Ishikawa (cell line): Measurements from ENCODE around the gene SF3A1.

Experiments used
- CEBPB ChIP-seq: IDR thresholded peaks from 2 replicates; pipeline ENCODE4 v1.6.1; 2012
- EP300 ChIP-seq: IDR thresholded peaks from 2 replicates; pipeline ENCODE4 v1.6.1; 2012; ENCODE audit warnings: borderline replicate concordance
- RAD21 ChIP-seq: IDR thresholded peaks from 2 replicates; pipeline ENCODE4 v1.6.1; 2012; ENCODE audit warnings: low read depth
- REST ChIP-seq: IDR thresholded peaks from 2 replicates; pipeline ENCODE4 v1.6.1; 2012; ENCODE audit warnings: low read depth, mild to moderate bottlenecking
- TAF1 ChIP-seq: IDR thresholded peaks from 2 replicates; pipeline ENCODE4 v1.6.1; 2012; ENCODE audit warnings: low read depth, mild to moderate bottlenecking
- TCF12 ChIP-seq: IDR thresholded peaks from 2 replicates; pipeline ENCODE4 v1.6.1; 2012; ENCODE audit warnings: low read depth
- YY1 ChIP-seq: IDR thresholded peaks from 2 replicates; pipeline ENCODE4 v1.6.1; 2012; ENCODE audit warnings: low read depth
- ZBTB7A ChIP-seq: IDR thresholded peaks from 2 replicates; pipeline ENCODE4 v1.6.1; 2012; ENCODE audit warnings: low read depth
- TF ChIP-seq, protein P1 (sequence below): IDR thresholded peaks from 2 replicates; pipeline ENCODE4 v1.6.1; 2012

- no peak for TF ChIP-seq CEBPB
- TF ChIP-seq, protein P1, sequence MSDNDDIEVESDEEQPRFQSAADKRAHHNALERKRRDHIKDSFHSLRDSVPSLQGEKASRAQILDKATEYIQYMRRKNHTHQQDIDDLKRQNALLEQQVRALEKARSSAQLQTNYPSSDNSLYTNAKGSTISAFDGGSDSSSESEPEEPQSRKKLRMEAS, result no peak
- TF ChIP-seq YY1, result no peak
- TF ChIP-seq ZBTB7A, result no peak
- no peak for TF ChIP-seq REST
- TF ChIP-seq TCF12, result 0 out of 2 replicates have a peak, but pooled peaks have one; percentile 4
- no peak for TF ChIP-seq RAD21
- TF ChIP-seq TAF1, result no peak
- no peak for TF ChIP-seq EP300
These were observed 68.1 kb downstream of the SF3A1 start for GRCh38 chr22:30288419-30289140.
